Ascending aorta (tissue), 2 donors: ENCODE results near the gene TRIM43. TPM values are rescaled to one million over a fixed set of nuclear protein-coding genes. Genes with fewer than 3 reads are reported as not detected.
A peak's percentile ranks its signal among the peaks of the same experiment; 100 is the strongest.
"Not testable (repeated sequence)": the region's sequence is repeated elsewhere in the genome, so short reads cannot be mapped to it uniquely, and the experiment has no call there.

ENCODE experiments used
- DNase-seq, 2 donors: peaks; one replicate each; pipeline ENCODE4 v3.0.0-alpha.2; 2019; ENCODE audit warnings: low spot score in 2 of 2
- H3K27ac ChIP-seq, 2 donors: fragments of 200-600 bp; sonication (generic); one replicate each; pipeline ENCODE4 v1.5.1; 2016 to 2017; ENCODE audit warnings: mild to moderate bottlenecking in 1 of 2
- H3K27me3 ChIP-seq: fragments of 200-600 bp; sonication (generic); one replicate; pipeline ENCODE4 v1.5.1; 2017
- H3K36me3 ChIP-seq, 2 donors: fragments of 200-600 bp; sonication (generic); one replicate each; pipeline ENCODE4 v1.5.1; 2016
- H3K4me1 ChIP-seq, 2 donors: fragments of 200-600 bp; sonication (generic); one replicate each; pipeline ENCODE4 v1.5.1; 2016 to 2017; ENCODE audit warnings: mild to moderate bottlenecking in 1 of 2
- H3K4me3 ChIP-seq, 2 donors: fragments of 200-600 bp; sonication (generic); one replicate each; pipeline ENCODE4 v1.5.1; 2016 to 2017; ENCODE audit warnings: mild to moderate bottlenecking in 1 of 2
- H3K9me3 ChIP-seq, 2 donors: fragments of 200-600 bp; sonication (generic); one replicate each; pipeline ENCODE4 v1.5.1; 2016
- intact Hi-C: fragments of 100-400 bp; cut with DNase I; formaldehyde crosslinking; loops from one replicate; pipeline ENCODE4 v1.15.1; 2023
- total RNA-seq: library from RNA; depleted of rRNA; stranded (reverse); fragments of >200 nt; gene quantifications from one replicate; pipeline ENCODE4 v1.1.0, GENCODE V29; 2016

The TRIM43 gene
- total RNA-seq, 1 donor from 2014 or later: not detected

- intact Hi-C loops, H3K27me3 ChIP-seq, H3K4me3 ChIP-seq, H3K36me3 ChIP-seq, DNase-seq, H3K27ac ChIP-seq, H3K4me1 ChIP-seq, H3K9me3 ChIP-seq: not testable (repeated sequence)
These were observed 39.2 kb downstream of the TRIM43 start for GRCh38 chr2:95630987-95631386.

- H3K36me3 ChIP-seq, intact Hi-C loops, H3K27ac ChIP-seq, H3K27me3 ChIP-seq, H3K9me3 ChIP-seq, H3K4me3 ChIP-seq, H3K4me1 ChIP-seq, DNase-seq: not testable (repeated sequence)
These were observed 41.9 kb downstream of the TRIM43 start for GRCh38 chr2:95633626-95634259.

DNA sequence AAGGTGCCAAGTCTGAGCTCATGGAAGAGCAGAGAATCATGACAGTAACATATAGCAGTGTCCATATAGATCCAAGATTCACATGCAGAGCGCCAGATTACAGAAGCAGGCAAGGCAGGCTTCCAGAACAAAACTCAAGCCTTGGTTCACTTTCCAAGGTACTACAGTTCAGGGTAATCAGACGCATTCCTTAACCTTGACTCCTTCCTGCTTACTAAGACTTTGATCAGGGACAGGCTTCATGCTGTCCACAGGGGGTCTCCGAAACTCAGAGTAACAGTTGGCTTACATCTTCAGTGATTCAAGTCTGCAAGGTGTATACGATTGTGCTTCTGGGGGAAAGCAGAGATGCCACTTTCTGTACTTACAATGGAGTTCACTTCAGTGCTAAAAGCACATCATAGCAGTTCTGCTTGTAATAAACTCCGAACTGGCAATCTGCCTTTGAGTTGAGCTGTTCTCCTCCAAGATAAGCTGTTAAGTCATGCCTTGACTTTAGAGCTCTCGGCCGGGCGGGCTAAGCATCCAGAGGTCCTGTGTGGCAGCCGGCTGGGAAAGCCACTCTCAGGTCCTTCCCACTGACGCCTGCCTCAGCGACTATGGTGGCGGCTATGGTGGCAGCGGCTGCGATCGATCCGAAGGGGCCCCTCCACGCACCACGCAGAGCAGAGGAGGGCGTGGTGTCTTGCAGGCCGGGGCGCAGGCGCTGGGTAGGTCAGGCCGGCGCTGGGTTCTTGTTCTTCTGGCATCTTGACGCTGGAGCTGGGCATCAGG is 48.9 kb downstream of the TRIM43 start:
- intact Hi-C loops, H3K4me3 ChIP-seq, H3K36me3 ChIP-seq, H3K4me1 ChIP-seq, H3K9me3 ChIP-seq, H3K27ac ChIP-seq, H3K27me3 ChIP-seq, DNase-seq: not testable (repeated sequence)

GRCh38 chr2:95641289-95641575 is 49.4 kb downstream of the TRIM43 start:
- H3K36me3 ChIP-seq, H3K27ac ChIP-seq, intact Hi-C loops, H3K9me3 ChIP-seq, H3K4me1 ChIP-seq, H3K4me3 ChIP-seq, H3K27me3 ChIP-seq, DNase-seq: not testable (repeated sequence)

GRCh38 chr2:95641787-95642186 is 50.0 kb downstream of the TRIM43 start:
- intact Hi-C loops, H3K27me3 ChIP-seq, H3K9me3 ChIP-seq, H3K4me3 ChIP-seq, H3K36me3 ChIP-seq, H3K4me1 ChIP-seq, DNase-seq: not testable (repeated sequence)
- peak overlapping the region in 1 of 2 donors; percentile 32 for H3K27ac ChIP-seq

DNA sequence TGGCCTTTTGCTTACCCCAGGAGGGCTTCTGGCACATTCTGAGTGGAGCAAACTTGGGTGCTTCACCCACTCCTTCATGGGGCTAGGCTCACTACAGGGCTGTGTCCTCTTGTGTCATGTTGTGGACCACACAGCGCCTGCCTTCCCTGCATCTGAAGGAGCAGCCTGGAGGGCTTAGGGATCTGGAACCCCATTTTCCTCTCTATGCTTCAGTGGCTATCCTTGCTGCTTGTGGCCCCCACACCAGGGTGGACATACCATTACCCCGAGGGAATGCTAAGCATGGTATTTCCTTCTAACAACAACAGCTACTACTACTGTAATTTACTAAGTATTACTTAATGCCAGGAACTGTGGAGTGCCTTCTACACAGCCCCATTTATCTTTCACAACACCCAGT is 50.6 kb downstream of the TRIM43 start:
- H3K36me3 ChIP-seq, H3K4me3 ChIP-seq, H3K27me3 ChIP-seq, H3K4me1 ChIP-seq, H3K9me3 ChIP-seq, DNase-seq, intact Hi-C loops: not testable (repeated sequence)
- H3K27ac ChIP-seq: peak overlapping the region in 1 of 2 donors; percentile 27

- intact Hi-C loops, H3K9me3 ChIP-seq, DNase-seq, H3K4me3 ChIP-seq, H3K27ac ChIP-seq, H3K4me1 ChIP-seq, H3K27me3 ChIP-seq, H3K36me3 ChIP-seq: not testable (repeated sequence)
These were observed 51.1 kb downstream of the TRIM43 start for GRCh38 chr2:95642951-95643350.

DNA sequence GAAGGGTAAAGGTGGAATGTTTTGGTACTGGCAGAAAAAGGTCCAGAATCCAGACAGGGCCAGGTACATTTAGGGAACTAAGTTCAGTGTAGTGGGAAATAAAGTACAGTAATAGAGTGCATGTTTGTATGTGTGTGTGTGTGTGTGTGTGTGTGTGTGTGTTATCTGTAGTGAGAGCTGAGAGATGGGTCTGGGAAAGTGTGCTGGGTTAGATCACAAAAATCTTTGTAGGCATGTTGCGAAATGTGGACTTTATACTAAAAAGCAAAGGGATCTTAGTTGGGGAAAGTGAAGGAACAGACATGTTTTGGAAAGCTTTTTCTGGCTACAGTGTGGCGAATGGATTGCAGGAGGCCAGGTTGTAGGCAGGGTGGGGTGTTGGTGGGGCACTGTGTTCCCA is 53.5 kb downstream of the TRIM43 start:
- H3K27ac ChIP-seq, H3K9me3 ChIP-seq, DNase-seq, H3K4me1 ChIP-seq, intact Hi-C loops, H3K27me3 ChIP-seq, H3K36me3 ChIP-seq, H3K4me3 ChIP-seq: not testable (repeated sequence)

DNA sequence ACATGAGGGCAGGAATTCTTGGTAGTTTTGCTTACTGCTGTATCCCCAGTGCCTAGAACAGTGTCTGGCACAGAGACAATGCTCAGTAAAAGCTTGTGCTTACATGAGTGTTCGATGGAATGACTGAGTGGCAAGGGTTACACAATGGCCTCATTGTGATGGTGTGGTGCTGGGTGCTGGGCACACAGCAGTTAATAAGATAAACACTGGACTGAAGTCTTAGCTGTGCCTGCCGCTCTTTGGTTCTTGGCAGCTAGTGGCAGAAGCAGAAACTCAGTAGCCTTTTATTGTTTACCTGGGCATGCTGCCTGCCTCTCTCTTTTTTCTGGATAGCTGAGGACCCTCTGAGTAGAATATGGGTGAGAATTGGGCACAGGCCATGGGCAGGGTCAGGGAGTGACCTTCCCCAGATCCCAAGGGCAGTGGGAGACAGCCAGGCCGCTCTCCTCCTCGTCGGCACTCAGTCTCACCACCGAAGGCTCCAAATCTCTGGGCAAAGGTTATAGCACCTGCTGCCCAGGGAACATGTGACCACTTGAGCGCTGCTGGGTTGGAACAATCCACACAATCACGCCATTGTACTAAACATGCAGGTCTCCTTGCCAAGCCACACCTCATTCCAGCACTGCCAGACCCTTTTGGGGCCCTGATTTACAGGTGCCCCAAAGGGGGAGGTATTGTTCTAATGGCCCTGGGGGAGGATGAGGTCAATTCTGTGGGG is 54.6 kb downstream of the TRIM43 start:
- H3K4me1 ChIP-seq, H3K9me3 ChIP-seq, DNase-seq, H3K36me3 ChIP-seq, H3K4me3 ChIP-seq, intact Hi-C loops, H3K27me3 ChIP-seq, H3K27ac ChIP-seq: not testable (repeated sequence)

- H3K4me1 ChIP-seq, H3K4me3 ChIP-seq, H3K27ac ChIP-seq, H3K27me3 ChIP-seq, intact Hi-C loops, H3K9me3 ChIP-seq, DNase-seq, H3K36me3 ChIP-seq: not testable (repeated sequence)
These were observed 57.2 kb downstream of the TRIM43 start for GRCh38 chr2:95648894-95649544.

Other genes with a start within 250 kb of the TRIM43 start
- 54.0 TPM for gene FAHD2A, start 189.3 kb upstream of the TRIM43 start, total RNA-seq
- gene TRIM43B, start 107.2 kb upstream of the TRIM43 start, total RNA-seq: not detected